ENCODE measurements around the gene DGCR6L. TPM values are rescaled to one million over a fixed set of nuclear protein-coding genes. Genes with fewer than 3 reads are reported as not detected.
"Not testable (repeated sequence)": the region's sequence is repeated elsewhere in the genome, so short reads cannot be mapped to it uniquely, and the experiment has no call there.

The DGCR6L gene
- total RNA-seq, 1 donor from 2014 or later: 12.4 TPM

DNA sequence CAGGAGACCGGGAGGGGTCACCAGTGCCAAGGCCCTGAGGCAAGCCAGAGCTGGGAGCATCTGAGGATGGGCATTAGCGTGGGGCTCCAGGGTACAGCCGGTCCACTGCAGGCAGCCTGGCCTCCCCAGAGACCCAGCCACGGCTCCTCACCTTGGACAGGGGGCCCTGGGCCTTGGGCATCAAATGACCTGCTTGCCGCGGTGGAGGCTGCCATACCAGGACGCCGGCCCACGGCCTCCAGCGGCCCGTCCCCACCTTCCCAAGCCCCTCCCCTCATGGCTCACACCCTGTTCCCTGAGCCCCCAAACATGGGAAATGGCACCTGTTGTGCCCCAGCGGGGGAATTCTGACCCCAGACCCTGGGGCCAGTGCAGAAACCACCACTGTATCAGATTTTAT is 39.0 kb downstream of the DGCR6L start:
- Mint-ChIP-seq H3K27ac (no peak overlapping the region), H3K36me3 (ENCODE audit: low read depth) (no peaks in the 10 kb centered on the region), H3K4me1 (no peaks in the 10 kb centered on the region), H3K4me3 (no peak overlapping the region), H3K27me3 (no peaks in the 10 kb centered on the region), H3K9me3 (no peaks in the 10 kb centered on the region)
- ATAC-seq (ENCODE audit: low read depth) (no peak), DNase-seq (no peak)
- intact Hi-C loops (cut with micrococcal nuclease): no loop called here
- POLR2A ChIA-PET: no interaction called here
- CTCF ChIA-PET: interaction anchor here (1.3 kb wide), 1 partner anchor 124 kb away, joined by 4 read pairs; no protein-coding TSS in a partner anchor
- TF ChIP-seq CTCF (IDR thresholded peaks at IDR 0.05): no peak

DNA sequence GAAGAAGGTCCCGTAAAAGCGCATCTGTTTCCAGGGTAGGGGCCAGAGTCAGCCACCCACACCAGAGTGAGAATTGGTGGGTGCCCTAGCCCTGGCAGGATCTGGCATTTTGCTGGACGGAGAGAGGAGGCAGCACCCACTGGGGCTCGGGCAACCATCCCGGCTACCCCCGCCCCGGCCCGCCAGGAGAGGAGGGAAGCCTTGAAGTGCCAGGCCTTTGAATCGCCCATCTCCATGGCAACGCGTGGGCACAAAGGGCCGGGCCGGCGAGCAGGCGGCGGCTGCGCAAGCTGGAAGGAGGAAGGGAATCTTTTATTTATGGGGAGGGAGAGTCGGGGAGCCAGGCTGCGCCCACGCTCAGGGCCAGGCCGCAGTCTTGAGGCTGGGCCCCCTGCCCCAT is 39.7 kb downstream of the DGCR6L start:
- H3K4me1 Mint-ChIP-seq; H3K27me3 Mint-ChIP-seq; POLR2A ChIA-PET; CTCF ChIA-PET; intact Hi-C loops (cut with micrococcal nuclease); H3K4me3 Mint-ChIP-seq; ATAC-seq (ENCODE audit: low read depth); H3K36me3 Mint-ChIP-seq (ENCODE audit: low read depth); H3K9me3 Mint-ChIP-seq; DNase-seq; H3K27ac Mint-ChIP-seq: not testable (repeated sequence)

- Mint-ChIP-seq H3K4me3 (no peak overlapping the region), H3K27ac (no peak overlapping the region), H3K36me3 (ENCODE audit: low read depth) (no peaks in the 10 kb centered on the region), H3K4me1 (no peaks in the 10 kb centered on the region), H3K27me3 (no peaks in the 10 kb centered on the region), H3K9me3 (no peaks in the 10 kb centered on the region)
- no peak for ATAC-seq (ENCODE audit: low read depth)
- DNase-seq: no peak
- CTCF ChIA-PET: no interaction called here
- intact Hi-C loops (cut with micrococcal nuclease): no loop called here
- no peak for TF ChIP-seq CTCF (IDR thresholded peaks at IDR 0.05)
- POLR2A ChIA-PET: no interaction called here
These were observed 40.2 kb downstream of the DGCR6L start for GRCh38 chr22:20279662-20280134.

DNA sequence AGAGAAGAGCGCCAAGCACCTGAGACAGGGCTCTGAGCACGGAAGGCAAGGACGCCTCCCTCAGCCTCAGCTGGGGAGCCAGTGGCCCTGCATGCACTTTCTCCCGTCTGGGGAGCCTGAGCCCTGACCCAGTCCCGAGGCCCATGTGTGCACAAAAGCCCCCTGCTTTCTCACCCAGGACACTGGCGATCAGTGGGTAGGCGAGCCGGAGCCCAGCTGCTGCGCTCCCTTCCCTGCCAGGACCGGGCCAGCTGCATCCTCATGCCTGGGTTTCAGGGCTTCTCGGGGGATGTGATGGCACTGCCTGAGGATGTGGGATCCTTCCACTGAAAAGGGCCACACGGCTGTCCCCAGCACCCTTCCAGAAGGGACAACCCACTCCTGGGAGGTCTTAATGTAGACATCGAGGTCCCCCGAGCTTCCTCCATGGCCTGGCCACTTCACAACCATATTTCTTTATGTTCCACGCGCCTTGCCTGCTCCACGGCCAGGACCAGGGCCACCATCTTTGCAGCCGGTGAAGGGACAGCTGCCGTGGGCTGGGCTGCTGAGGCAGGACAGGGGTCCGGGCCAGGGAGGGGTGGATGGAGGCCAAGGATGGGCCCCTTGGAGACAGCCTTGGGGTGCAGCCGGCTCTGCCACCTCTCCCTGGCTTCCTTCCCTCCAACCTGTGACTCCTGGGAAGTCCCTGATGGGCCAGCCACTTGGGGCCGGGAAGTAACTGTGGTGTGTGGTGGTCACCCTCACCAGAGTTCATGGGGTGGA is 41.0 kb downstream of the DGCR6L start:
- H3K36me3 Mint-ChIP-seq (ENCODE audit: low read depth); H3K9me3 Mint-ChIP-seq; POLR2A ChIA-PET; DNase-seq; H3K4me3 Mint-ChIP-seq; ATAC-seq (ENCODE audit: low read depth); H3K27me3 Mint-ChIP-seq; H3K4me1 Mint-ChIP-seq; H3K27ac Mint-ChIP-seq; intact Hi-C loops (cut with micrococcal nuclease); CTCF ChIA-PET: not testable (repeated sequence)

DNA sequence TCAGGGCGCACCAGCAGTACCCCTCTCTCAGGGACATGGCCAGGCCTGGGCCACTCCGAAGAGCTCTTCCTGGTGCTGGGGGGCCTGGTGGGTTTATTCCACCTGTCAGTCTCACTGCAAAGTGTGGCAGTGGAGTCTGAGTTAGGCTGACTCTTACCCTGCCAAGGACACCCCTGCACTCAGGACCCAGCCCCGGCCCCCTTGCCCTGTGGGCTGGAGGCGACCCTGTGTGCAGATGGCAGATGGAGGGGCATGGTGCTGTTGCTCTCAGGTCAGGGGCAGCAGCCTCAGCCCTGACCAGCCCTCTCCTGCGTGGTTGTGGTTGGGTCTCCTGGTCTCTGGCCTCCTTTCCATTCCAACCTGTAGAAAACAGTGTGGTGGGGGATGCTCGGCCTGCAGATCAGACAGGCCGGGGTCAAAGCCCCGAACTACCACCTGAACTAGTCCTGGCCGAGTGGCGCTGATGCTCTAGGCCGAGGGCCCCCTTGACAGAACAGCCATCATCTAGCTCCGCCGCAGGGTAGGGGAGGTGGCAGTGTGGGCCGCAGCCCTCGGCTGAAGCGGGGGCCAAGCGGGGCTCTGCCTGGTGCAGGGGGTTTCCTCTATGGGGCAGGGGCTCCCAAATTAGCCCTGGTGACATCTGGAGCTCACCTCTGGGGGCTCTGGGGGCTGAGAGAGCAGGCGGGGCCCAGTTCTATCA is 41.8 kb downstream of the DGCR6L start:
- H3K4me3 Mint-ChIP-seq; DNase-seq; H3K27me3 Mint-ChIP-seq; H3K9me3 Mint-ChIP-seq; H3K27ac Mint-ChIP-seq; CTCF ChIA-PET; H3K36me3 Mint-ChIP-seq (ENCODE audit: low read depth); intact Hi-C loops (cut with micrococcal nuclease); POLR2A ChIA-PET; H3K4me1 Mint-ChIP-seq; ATAC-seq (ENCODE audit: low read depth): not testable (repeated sequence)

GRCh38 chr22:20276468-20276867 is 43.4 kb downstream of the DGCR6L start:
- intact Hi-C loops (cut with micrococcal nuclease): no loop called here
- Mint-ChIP-seq H3K27me3 (peaks cover 4% of the 10 kb centered on the region), H3K4me1 (no peaks in the 10 kb centered on the region), H3K36me3 (ENCODE audit: low read depth) (no peaks in the 10 kb centered on the region), H3K9me3 (no peaks in the 10 kb centered on the region), H3K4me3 (no peak overlapping the region), H3K27ac (no peak overlapping the region)
- CTCF ChIA-PET: no interaction called here
- ATAC-seq (ENCODE audit: low read depth) (no peak), DNase-seq (no peak)
- TF ChIP-seq CTCF (IDR thresholded peaks at IDR 0.05): no peak
- POLR2A ChIA-PET: no interaction called here
